Stimulated activated naive CD4-positive, alpha-beta T cell (primary cell): Measurements from ENCODE around the gene ALKBH6.
"Not testable (repeated sequence)": the region's sequence is repeated elsewhere in the genome, so short reads cannot be mapped to it uniquely, and the experiment has no call there.

Experiments
- DNase-seq, 6 experiments: peaks; one replicate each; lab custom pipeline; 2025; lab: John Stamatoyannopoulos, UW

Gene ALKBH6

GRCh38 chr19:35992907-35993765 lies 20.9 kb downstream of the ALKBH6 start:
- no peak for DNase-seq

GRCh38 chr19:35991731-35992450 lies 22.1 kb downstream of the ALKBH6 start:
- DNase-seq = no peak

- no peak for DNase-seq
Measured at GRCh38 chr19:35990771-35991730, 23.0 kb downstream of the ALKBH6 start.

DNA sequence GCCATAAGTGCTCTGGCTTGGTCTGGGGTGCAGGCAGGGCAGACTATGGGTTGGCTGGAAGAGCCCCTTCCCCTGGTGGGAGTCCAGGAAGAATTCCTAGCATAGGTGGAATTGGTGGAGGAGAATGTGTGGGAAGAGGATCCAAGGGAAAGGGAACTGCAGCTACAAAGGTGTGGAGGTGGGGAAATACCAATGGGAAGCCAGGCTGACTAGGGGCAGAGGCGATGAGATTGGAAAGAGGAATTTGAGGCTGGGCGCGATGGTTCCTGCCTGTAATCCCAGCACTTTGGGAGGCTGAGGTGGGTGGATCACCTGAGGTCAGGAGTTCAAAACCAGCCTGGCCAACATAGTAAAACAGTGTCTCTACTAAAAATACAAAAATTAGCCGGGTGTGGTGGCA lies 23.9 kb downstream of the ALKBH6 start:
- DNase-seq = no peak

DNA sequence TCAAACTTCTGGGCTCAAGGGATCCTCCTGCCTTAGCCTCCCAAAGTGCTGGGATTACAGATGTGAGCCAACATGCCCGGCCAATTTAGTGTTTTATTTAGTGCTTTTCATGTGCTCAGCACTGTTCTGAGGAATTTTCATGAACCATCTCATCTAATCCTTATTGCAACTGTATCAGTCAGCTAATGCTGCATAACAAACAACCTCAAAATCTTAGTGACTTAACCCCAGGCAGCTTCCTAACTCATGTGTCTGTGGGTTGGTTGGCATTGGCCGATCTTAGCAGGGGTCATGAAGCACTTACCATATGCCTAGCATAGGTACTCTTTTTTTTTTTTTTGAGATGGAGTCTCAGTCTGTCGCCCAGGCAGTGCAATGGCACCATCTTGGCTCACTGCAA lies 25.2 kb downstream of the ALKBH6 start:
- DNase-seq = no peak

DNA sequence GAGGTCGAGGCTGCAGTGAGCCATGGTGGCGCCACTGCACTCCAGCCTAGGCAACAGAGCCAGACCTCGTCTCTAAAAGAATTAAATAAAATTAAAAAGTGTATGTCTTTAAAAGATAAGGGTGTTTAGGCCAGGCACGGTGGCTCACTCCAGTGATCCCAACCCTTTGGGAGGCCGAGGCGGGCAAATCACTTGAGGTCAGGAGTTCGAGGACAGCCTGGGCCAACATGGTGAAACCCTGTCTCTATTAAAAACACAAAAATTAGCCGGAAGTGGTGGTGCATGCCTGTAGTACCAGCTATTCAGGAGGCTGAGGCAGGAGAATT lies 26.5 kb downstream of the ALKBH6 start:
- DNase-seq = no peak

GRCh38 chr19:35986664-35987570 lies 27.1 kb downstream of the ALKBH6 start:
- DNase-seq = peak in 1 of 6 experiments; percentile 6

- DNase-seq = no peak
Measured at GRCh38 chr19:35986111-35986510, 27.9 kb downstream of the ALKBH6 start.

GRCh38 chr19:35983177-35983576 lies 30.8 kb downstream of the ALKBH6 start:
- no peak for DNase-seq

- not testable (repeated sequence) for DNase-seq
Measured at GRCh38 chr19:35980997-35981396, 33.0 kb downstream of the ALKBH6 start.

DNA sequence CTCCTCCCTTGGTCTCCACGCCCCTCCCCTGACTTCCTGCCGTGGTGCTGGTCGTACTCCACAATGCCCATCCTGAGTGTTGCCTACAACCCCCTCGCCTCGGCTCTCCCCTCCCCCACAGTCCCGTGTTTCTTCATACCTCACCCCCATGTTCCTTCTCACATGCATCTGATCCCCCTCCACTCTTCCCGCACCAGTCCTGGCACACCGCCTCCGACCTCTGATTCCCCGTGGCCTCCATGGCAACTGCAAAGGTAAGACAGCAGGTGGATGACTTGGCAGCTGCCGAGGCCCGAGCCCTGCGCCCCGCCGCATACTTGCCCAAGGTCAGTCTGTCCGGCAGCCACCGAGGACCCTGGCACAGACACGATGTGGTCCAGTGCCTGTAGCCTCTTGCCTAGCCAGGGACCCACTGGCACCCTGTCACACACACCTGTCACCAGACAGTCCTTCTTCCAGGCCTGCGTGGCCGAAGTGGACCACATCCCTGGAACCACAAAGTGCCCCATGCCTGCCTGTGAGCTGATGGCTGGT lies 35.1 kb downstream of the ALKBH6 start:
- no peak for DNase-seq

GRCh38 chr19:35978271-35978670 lies 35.7 kb downstream of the ALKBH6 start:
- DNase-seq = no peak

DNA sequence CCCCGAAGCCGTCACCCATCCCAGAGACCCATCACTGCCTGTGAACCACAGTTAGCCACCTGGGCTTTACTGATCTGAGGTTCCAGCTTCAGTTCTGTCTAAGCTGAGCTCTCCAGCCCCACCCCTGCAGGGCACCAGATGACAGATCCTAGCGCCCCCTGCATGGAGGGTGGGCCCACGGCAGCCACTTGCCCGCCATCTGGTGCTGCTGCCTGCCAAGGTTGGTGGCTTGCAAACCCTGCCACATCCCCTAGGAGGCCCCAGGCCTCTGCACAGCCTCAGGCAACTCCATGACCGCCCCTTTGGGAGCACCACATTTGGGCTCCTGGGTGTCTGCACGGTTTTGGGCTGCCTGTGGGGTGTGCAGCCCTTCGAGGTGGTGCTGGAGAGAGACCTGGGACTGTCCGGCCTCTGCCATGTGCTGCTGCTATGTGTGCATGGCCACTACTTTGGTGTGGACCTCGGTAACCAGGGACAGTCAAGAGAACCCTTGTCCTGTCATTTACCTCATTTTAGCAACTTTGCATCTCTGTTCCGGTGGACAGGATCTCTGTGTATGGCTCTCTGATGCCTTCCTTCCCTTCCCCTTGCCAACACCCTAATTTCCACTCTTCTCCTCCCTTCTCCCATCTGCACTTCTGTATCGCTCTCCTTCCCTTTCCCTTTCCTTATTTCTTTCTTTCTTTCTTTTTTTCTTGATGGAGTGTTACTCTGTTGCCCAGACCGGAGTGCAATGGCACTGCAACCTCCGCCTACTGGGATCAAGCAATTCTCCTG lies 36.4 kb downstream of the ALKBH6 start:
- DNase-seq = no peak

DNA sequence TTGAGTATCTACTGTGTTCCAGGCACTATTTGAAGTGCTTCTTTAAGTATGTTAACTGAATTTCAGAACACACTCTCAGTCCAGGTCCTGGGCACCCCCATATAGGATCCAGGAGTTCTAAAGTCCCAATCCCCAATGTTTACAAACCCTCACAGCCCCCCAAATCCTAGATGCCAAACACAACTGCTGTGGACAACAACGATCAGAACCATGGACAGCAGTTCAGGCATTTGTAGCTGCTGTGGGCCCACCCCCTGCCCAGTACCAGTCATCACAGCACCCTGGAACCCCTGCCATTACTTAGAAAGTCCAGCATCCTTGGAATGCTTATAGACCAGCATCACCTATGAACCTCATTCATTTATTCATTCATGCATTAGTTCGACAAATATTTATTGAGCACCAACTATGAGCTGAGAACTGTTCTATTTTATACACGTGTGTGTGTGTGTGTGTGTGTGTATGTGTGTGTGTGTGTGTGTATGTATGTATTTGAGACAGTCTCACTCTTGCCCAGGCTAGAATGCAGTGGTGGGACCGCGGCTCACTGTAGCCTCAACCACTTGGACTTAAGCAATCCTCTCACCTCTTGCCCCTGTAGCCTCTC lies 38.3 kb downstream of the ALKBH6 start:
- peak in 1 of 6 experiments; percentile 11 for DNase-seq

GRCh38 chr19:35973487-35973886 lies 40.5 kb downstream of the ALKBH6 start:
- no peak for DNase-seq

DNA sequence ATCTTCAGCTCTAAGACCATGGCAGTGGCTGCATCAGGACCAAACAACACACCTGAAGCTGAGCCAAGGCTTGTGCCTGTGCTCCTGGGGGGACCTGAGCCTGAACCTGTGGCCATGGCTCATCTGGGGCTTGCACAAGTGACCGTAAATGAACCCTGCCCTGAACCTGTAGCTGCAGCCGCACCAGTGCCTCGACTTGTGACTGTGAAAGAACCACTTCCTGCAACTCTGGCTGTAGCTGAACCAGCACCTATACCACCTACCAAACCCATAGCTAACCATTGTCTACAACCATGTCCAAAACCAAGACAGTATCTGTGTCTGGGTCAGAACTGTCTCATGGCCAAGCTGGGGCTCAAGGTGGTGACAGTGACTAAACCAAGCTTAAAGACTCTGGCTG lies 47.2 kb downstream of the ALKBH6 start:
- DNase-seq = no peak

- DNase-seq = peak in 3 of 6 experiments; percentile 9 to 41 (median 41)
Measured at GRCh38 chr19:35963514-35963913, 50.5 kb downstream of the ALKBH6 start.

DNA sequence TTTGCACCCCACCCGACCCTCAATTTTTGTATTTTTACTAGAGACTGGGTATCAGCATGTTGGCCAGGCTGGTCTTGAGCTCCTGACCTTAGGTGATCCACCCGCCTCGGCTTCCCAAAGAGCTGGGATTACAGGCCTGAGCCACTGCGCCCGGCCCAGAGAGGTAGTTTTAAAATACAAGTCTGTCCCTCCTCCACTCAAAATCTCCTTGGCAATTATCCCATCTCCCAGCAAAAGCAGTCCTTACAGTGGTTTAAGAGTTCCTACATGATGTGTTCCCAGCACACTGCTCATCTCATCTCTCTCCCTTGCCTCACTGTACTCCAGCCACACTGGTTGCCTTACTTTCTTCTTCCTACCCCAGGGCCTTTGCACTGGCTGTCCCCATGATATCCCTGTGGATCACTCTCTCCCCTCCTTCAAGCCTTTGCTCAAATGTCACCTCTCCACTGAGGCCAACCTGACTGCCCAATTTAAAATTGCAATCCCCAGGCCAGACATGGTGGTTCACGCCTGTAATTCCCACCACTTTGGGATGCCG lies 53.5 kb downstream of the ALKBH6 start:
- DNase-seq = no peak

GRCh38 chr19:35959968-35960320 lies 54.1 kb downstream of the ALKBH6 start:
- DNase-seq = no peak
